Progenitor cell of endocrine pancreas (in vitro differentiated cells): ENCODE data around the gene ARSG. TPM values are rescaled to one million over a fixed set of nuclear protein-coding genes. Genes with fewer than 3 reads are reported as not detected.

ENCODE experiments used
- DNase-seq: peaks from one replicate; pipeline ENCODE4 v3.0.0; 2021; ENCODE audit warnings: low spot score; ENCODE audit not compliant: unreplicated experiment
- H3K27ac Mint-ChIP-seq: 2 replicates; pipeline ENCODE4 v1.8.0; 2021; ENCODE audit warnings: mild to moderate bottlenecking, moderate library complexity, mixed read lengths
- H3K27me3 Mint-ChIP-seq: 2 replicates; pipeline ENCODE4 v1.8.0; 2021; ENCODE audit warnings: mixed read lengths
- H3K36me3 Mint-ChIP-seq: 2 replicates; pipeline ENCODE4 v1.8.0; 2022; ENCODE audit warnings: mixed read lengths; ENCODE audit not compliant: insufficient read depth
- H3K4me1 Mint-ChIP-seq: 2 replicates; pipeline ENCODE4 v1.8.0; 2021; ENCODE audit warnings: low read depth, mixed read lengths
- H3K4me3 Mint-ChIP-seq: 2 replicates; pipeline ENCODE4 v1.8.0; 2021; ENCODE audit warnings: low read depth, mild to moderate bottlenecking, moderate library complexity, mixed read lengths
- H3K9me3 Mint-ChIP-seq: 2 replicates; pipeline ENCODE4 v1.8.0; 2021; ENCODE audit warnings: low read depth, mixed read lengths
- CTCF ChIP-seq: fragments of 200-600 bp; sonication (generic); IDR thresholded peaks from one replicate; pipeline ENCODE4 v1.5.0; 2021; ENCODE audit warnings: antibody characterized with exemption, mild to moderate bottlenecking; ENCODE audit not compliant: unreplicated experiment
- total RNA-seq: library from RNA; stranded (reverse); gene quantifications from 2 replicates; pipeline ENCODE4 v1.2.1, GENCODE V29; 2021

Gene ARSG
- total RNA-seq, 1 donor from 2014 or later, result 2.6 TPM

- Mint-ChIP-seq H3K27ac (no peak overlapping the region), H3K36me3 (no peaks in the 10 kb centered on the region), H3K9me3 (no peaks in the 10 kb centered on the region), H3K4me3 (no peak overlapping the region), H3K4me1 (no peaks in the 10 kb centered on the region), H3K27me3 (no peaks in the 10 kb centered on the region)
- no peak for TF ChIP-seq CTCF
- DNase-seq, result no peak
Measured at GRCh38 chr17:68356520-68356919, 65.2 kb downstream of the ARSG start.

GRCh38 chr17:68356949-68357455 lies 65.7 kb downstream of the ARSG start:
- H3K4me1 Mint-ChIP-seq, result no peaks in the 10 kb centered on the region
- no peak overlapping the region for H3K27ac Mint-ChIP-seq
- H3K9me3 Mint-ChIP-seq, result no peaks in the 10 kb centered on the region
- H3K36me3 Mint-ChIP-seq, result no peaks in the 10 kb centered on the region
- no peak for TF ChIP-seq CTCF
- H3K4me3 Mint-ChIP-seq, result no peak overlapping the region
- H3K27me3 Mint-ChIP-seq, result no peaks in the 10 kb centered on the region
- no peak for DNase-seq

GRCh38 chr17:68357886-68358285 lies 66.6 kb downstream of the ARSG start:
- no peaks in the 10 kb centered on the region for H3K9me3 Mint-ChIP-seq
- no peaks in the 10 kb centered on the region for H3K36me3 Mint-ChIP-seq
- H3K4me1 Mint-ChIP-seq, result no peaks in the 10 kb centered on the region
- H3K27me3 Mint-ChIP-seq, result no peaks in the 10 kb centered on the region
- DNase-seq, result no peak
- no peak for TF ChIP-seq CTCF
- H3K27ac Mint-ChIP-seq, result no peak overlapping the region
- H3K4me3 Mint-ChIP-seq, result no peak overlapping the region

- Mint-ChIP-seq H3K9me3 (no peaks in the 10 kb centered on the region), H3K27me3 (no peaks in the 10 kb centered on the region), H3K36me3 (no peaks in the 10 kb centered on the region), H3K27ac (peak overlapping the region; percentile 40), H3K4me1 (no peaks in the 10 kb centered on the region), H3K4me3 (no peak overlapping the region)
- TF ChIP-seq CTCF, result no peak
- DNase-seq, result no peak
Measured at GRCh38 chr17:68359791-68360535, 68.7 kb downstream of the ARSG start.

- Mint-ChIP-seq H3K9me3 (no peaks in the 10 kb centered on the region), H3K4me3 (no peak overlapping the region), H3K27ac (no peak overlapping the region), H3K4me1 (no peaks in the 10 kb centered on the region), H3K36me3 (no peaks in the 10 kb centered on the region), H3K27me3 (no peaks in the 10 kb centered on the region)
- no peak for TF ChIP-seq CTCF
- no peak for DNase-seq
Measured at GRCh38 chr17:68365469-68365868, 74.2 kb downstream of the ARSG start.
